IMR-90 (cell line): Measurements from ENCODE around the gene DMD.

Experiments used
- FOS ChIP-seq: fragments of 150-350 bp; IDR thresholded peaks from 2 replicates; pipeline ENCODE4 v1.6.1; 2016; ENCODE audit warnings: low read depth, low read length
- POLR2A ChIP-seq: IDR thresholded peaks from 2 replicates; pipeline ENCODE4 v1.6.1; 2012; ENCODE audit warnings: mild to moderate bottlenecking, low read depth, low read length
- TF ChIP-seq, protein P1 (sequence below): conservative IDR thresholded peaks from 2 replicates; pipeline ENCODE4 v1.5.1; 2012; ENCODE audit warnings: mild to moderate bottlenecking, low read depth, low read length, improper control_type of control experiment

- TF ChIP-seq, protein P1, sequence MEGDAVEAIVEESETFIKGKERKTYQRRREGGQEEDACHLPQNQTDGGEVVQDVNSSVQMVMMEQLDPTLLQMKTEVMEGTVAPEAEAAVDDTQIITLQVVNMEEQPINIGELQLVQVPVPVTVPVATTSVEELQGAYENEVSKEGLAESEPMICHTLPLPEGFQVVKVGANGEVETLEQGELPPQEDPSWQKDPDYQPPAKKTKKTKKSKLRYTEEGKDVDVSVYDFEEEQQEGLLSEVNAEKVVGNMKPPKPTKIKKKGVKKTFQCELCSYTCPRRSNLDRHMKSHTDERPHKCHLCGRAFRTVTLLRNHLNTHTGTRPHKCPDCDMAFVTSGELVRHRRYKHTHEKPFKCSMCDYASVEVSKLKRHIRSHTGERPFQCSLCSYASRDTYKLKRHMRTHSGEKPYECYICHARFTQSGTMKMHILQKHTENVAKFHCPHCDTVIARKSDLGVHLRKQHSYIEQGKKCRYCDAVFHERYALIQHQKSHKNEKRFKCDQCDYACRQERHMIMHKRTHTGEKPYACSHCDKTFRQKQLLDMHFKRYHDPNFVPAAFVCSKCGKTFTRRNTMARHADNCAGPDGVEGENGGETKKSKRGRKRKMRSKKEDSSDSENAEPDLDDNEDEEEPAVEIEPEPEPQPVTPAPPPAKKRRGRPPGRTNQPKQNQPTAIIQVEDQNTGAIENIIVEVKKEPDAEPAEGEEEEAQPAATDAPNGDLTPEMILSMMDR, result no peak
- TF ChIP-seq POLR2A, result no peak
- no peak for TF ChIP-seq FOS
Measured at GRCh38 chrX:31570658-31571057, 1640.7 kb downstream of the DMD start.
